Measurements from ENCODE around the gene KIF26B.

Gene KIF26B

GRCh38 chr1:245377854-245378253 lies 223.1 kb downstream of the KIF26B start:
- no peak overlapping the region for H3K4me3 ChIP-seq (ENCODE audit: low read depth, low read length)
- TF ChIP-seq CTCF (IDR thresholded peaks at IDR 0.05; ENCODE audit: low read depth, low read length, missing control alignments): no peak
- no peak for DNase-seq (ENCODE audit: low read depth)
- in situ Hi-C loops (cut with HindIII; ENCODE audit: low sequenced_read_pairs): no loop called here

GRCh38 chr1:245378311-245378722 lies 223.5 kb downstream of the KIF26B start:
- no peak for DNase-seq (ENCODE audit: low read depth)
- in situ Hi-C loops (cut with HindIII; ENCODE audit: low sequenced_read_pairs): no loop called here
- H3K4me3 ChIP-seq (ENCODE audit: low read depth, low read length): no peak overlapping the region
- no peak for TF ChIP-seq CTCF (IDR thresholded peaks at IDR 0.05; ENCODE audit: low read depth, low read length, missing control alignments)

- in situ Hi-C loops (cut with HindIII; ENCODE audit: low sequenced_read_pairs): no loop called here
- TF ChIP-seq CTCF (IDR thresholded peaks at IDR 0.05; ENCODE audit: low read depth, low read length, missing control alignments): no peak
Measured at GRCh38 chr1:245378745-245379144, 224.0 kb downstream of the KIF26B start.

GRCh38 chr1:245380790-245381535 lies 226.2 kb downstream of the KIF26B start:
- DNase-seq (ENCODE audit: low read depth): no peak
- TF ChIP-seq CTCF (IDR thresholded peaks at IDR 0.05; ENCODE audit: low read depth, low read length, missing control alignments): peak; percentile 42
- no peak overlapping the region for H3K4me3 ChIP-seq (ENCODE audit: low read depth, low read length)
- in situ Hi-C loops (cut with HindIII; ENCODE audit: low sequenced_read_pairs): no loop called here

More at GRCh38 chr1:245378745-245379144, 224.0 kb downstream of the KIF26B start:
- no peak for DNase-seq (ENCODE audit: low read depth)
- no peak overlapping the region for H3K4me3 ChIP-seq (ENCODE audit: low read depth, low read length)

DNA sequence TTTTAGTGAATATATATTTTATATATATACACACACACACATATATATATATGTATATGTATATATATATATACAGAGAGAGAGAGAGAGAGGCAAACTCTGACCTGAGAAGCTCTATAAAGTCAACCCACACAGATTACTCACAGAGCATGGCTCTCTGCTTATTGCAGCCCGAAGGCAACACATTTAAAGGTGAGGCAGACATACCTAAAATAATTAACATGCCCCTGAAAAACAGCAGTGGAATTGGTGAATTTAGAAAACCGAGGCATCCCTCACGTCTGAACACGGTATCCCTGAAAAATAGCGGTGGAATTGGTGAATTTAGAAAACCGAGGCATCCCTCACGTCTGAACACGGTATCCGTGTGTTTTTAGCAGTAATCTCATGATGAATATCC lies 228.2 kb downstream of the KIF26B start:
- DNase-seq (ENCODE audit: low read depth): no peak
- no peak for TF ChIP-seq CTCF (IDR thresholded peaks at IDR 0.05; ENCODE audit: low read depth, low read length, missing control alignments)
- no peak overlapping the region for H3K4me3 ChIP-seq (ENCODE audit: low read depth, low read length)
- in situ Hi-C loops (cut with HindIII; ENCODE audit: low sequenced_read_pairs): no loop called here

- H3K4me3 ChIP-seq (ENCODE audit: low read depth, low read length): no peak overlapping the region
- no peak for TF ChIP-seq CTCF (IDR thresholded peaks at IDR 0.05; ENCODE audit: low read depth, low read length, missing control alignments)
- in situ Hi-C loops (cut with HindIII; ENCODE audit: low sequenced_read_pairs): no loop called here
- DNase-seq (ENCODE audit: low read depth): no peak
Measured at GRCh38 chr1:245383396-245384330, 228.9 kb downstream of the KIF26B start.

Measured in astrocyte of the cerebellum (primary cell).